CD14-positive monocyte (primary cell): ENCODE measurements around the gene MUS81. TPM values are rescaled to one million over a fixed set of nuclear protein-coding genes. Genes with fewer than 3 reads are reported as not detected.

Experiments
- DNase-seq, 3 donors: peaks; one replicate each; pipeline ENCODE4 v3.0.0-alpha.2; 2011 to 2022
- H2AFZ ChIP-seq: 2 replicates; pipeline ENCODE4 v1.6.0; 2012; ENCODE audit warnings: mild to moderate bottlenecking, low read depth, low read length, inconsistent platforms; ENCODE audit not compliant: insufficient read depth, poor library complexity, severe bottlenecking
- H3K27ac ChIP-seq, 2 donors: 1 replicate in 1 of 2; 2 replicates in 1 of 2; pipeline ENCODE4 v1.5.1; 2012 to 2013; ENCODE audit warnings: low read length in 2 of 2, control low read depth in 1 of 2, inconsistent platforms in 1 of 2, low read depth in 1 of 2, mild to moderate bottlenecking in 1 of 2
- H3K27me3 ChIP-seq, 2 donors: one replicate each; pipeline versions ENCODE4 v1.6.0 to v1.6.1; 2011 to 2013; ENCODE audit warnings: low read length in 2 of 2; ENCODE audit not compliant: control insufficient read depth in 2 of 2, insufficient read depth in 2 of 2
- H3K36me3 ChIP-seq, 2 donors: replicated peaks in 1 of 2; 1 replicate in 1 of 2; 2 replicates in 1 of 2; pipeline versions ENCODE4 v1.5.1 to v1.6.1; 2012 to 2013; ENCODE audit warnings: low read length in 2 of 2, control low read depth in 1 of 2, inconsistent platforms in 1 of 2, mild to moderate bottlenecking in 1 of 2; ENCODE audit not compliant: insufficient read depth in 2 of 2, control insufficient read depth in 1 of 2
- H3K4me1 ChIP-seq, 2 donors: 1 replicate in 1 of 2; 2 replicates in 1 of 2; pipeline versions ENCODE4 v1.5.1 to v1.6.1; 2012 to 2013; ENCODE audit warnings: low read length in 2 of 2, control low read depth in 1 of 2, inconsistent platforms in 1 of 2, mild to moderate bottlenecking in 1 of 2, moderate library complexity in 1 of 2; ENCODE audit not compliant: insufficient read depth in 2 of 2, control insufficient read depth in 1 of 2
- H3K4me2 ChIP-seq: replicated peaks from 2 replicates; pipeline ENCODE3; 2012; ENCODE audit warnings: low read length, moderate library complexity, mild to moderate bottlenecking; ENCODE audit not compliant: poor library complexity, severe bottlenecking; ENCODE audit errors: extremely low read depth
- H3K4me3 ChIP-seq, 3 experiments: fragments of 200-600 bp in 1 of 3; sonication (generic) in 1 of 3; replicated peaks in 1 of 3; 1 replicate in 2 of 3; 2 replicates in 1 of 3; pipeline ENCODE4 v1.5.1; 2011 to 2013; ENCODE audit warnings: low read length in 3 of 3, mild to moderate bottlenecking in 3 of 3, control low read depth in 2 of 3, low read depth in 2 of 3, inconsistent platforms in 1 of 3, moderate library complexity in 1 of 3
- H3K79me2 ChIP-seq: 2 replicates; pipeline ENCODE4 v1.6.0; 2012; ENCODE audit warnings: mild to moderate bottlenecking, control low read depth, inconsistent platforms, low read length, moderate library complexity; ENCODE audit not compliant: insufficient read depth
- H3K9ac ChIP-seq: 2 replicates; pipeline ENCODE4 v1.6.0; 2017; ENCODE audit warnings: low read length, mild to moderate bottlenecking; ENCODE audit not compliant: insufficient read depth, poor library complexity, severe bottlenecking
- H3K9me3 ChIP-seq, 2 donors: replicated peaks in 1 of 2; 1 replicate in 1 of 2; 2 replicates in 1 of 2; pipeline versions ENCODE4 v1.5.1 to v1.6.1; 2012 to 2013; ENCODE audit warnings: low read length in 2 of 2, control low read depth in 1 of 2; ENCODE audit not compliant: control insufficient read depth in 1 of 2, insufficient read depth in 1 of 2
- H4K20me1 ChIP-seq: 2 replicates; pipeline ENCODE4 v1.6.0; 2012; ENCODE audit warnings: mild to moderate bottlenecking, low read length, control low read depth, moderate library complexity; ENCODE audit not compliant: insufficient read depth
- H3K27ac Mint-ChIP-seq, 7 donors: one replicate each; pipeline ENCODE4 v1.8.0; 2020; ENCODE audit warnings: mild to moderate bottlenecking in 7 of 7, mixed read lengths in 7 of 7, moderate library complexity in 6 of 7, inconsistent platforms in 2 of 7
- H3K27me3 Mint-ChIP-seq, 3 donors: one replicate each; pipeline ENCODE4 v1.8.0; 2021 to 2022; ENCODE audit warnings: low read depth in 3 of 3, mild to moderate bottlenecking in 3 of 3, mixed read lengths in 3 of 3, moderate library complexity in 3 of 3, inconsistent platforms in 1 of 3
- H3K36me3 Mint-ChIP-seq, 2 donors: one replicate each; pipeline ENCODE4 v1.8.0; 2020; ENCODE audit warnings: mixed read lengths in 2 of 2, inconsistent platforms in 1 of 2, mild to moderate bottlenecking in 1 of 2
- H3K4me1 Mint-ChIP-seq: one replicate; pipeline ENCODE4 v1.8.0; 2020; ENCODE audit warnings: mild to moderate bottlenecking, mixed read lengths
- H3K4me3 Mint-ChIP-seq, 2 donors: one replicate each; pipeline ENCODE4 v1.8.0; 2020; ENCODE audit warnings: mild to moderate bottlenecking in 2 of 2, mixed read lengths in 2 of 2, moderate library complexity in 1 of 2
- H3K9me3 Mint-ChIP-seq, 7 donors: one replicate each; pipeline ENCODE4 v1.8.0; 2020 to 2022; ENCODE audit warnings: mixed read lengths in 7 of 7, mild to moderate bottlenecking in 6 of 7, moderate library complexity in 6 of 7, inconsistent platforms in 2 of 7
- CTCF ChIP-seq: fragments of 200-600 bp; IDR thresholded peaks from one replicate; pipeline ENCODE4 v1.8.0; 2022; ENCODE audit warnings: antibody characterized with exemption, mild to moderate bottlenecking
- WGBS: methylation state at CpG from one replicate; pipeline ENCODE4 v1.1.5; 2013; ENCODE audit warnings: missing lambda C conversion rate; ENCODE audit not compliant: insufficient coverage; 5-methylcytosine and 5-hydroxymethylcytosine counted together
- intact Hi-C, 2 donors: fragments of 100-400 bp; cut with micrococcal nuclease; formaldehyde crosslinking; loops; one replicate each; pipeline versions ENCODE4 v1.15.0 to v1.15.1; 2023
- polyA plus RNA-seq, 3 donors: library from polyadenylated mRNA; depleted of rRNA in 1 of 3; unstranded in 2 of 3; stranded (reverse) in 1 of 3; fragments of 300-500 nt in 2 of 3; fragments of >200 nt in 1 of 3; fragmentation: Illumina TruSeq in 2 of 3; gene quantifications; 1 replicate in 2 of 3; 2 replicates in 1 of 3; pipeline ENCODE4 v1.2.3, GENCODE V29; 2012 to 2021

Gene MUS81
- polyA plus RNA-seq, 3 donors, result 15.0 to 87.5 (median 16.4) TPM

GRCh38 chr11:65854852-65855837 lies 5.1 kb upstream of the MUS81 start:
- peaks cover 31 to 40% of the 10 kb centered on the region in 2 donors for H3K4me1 ChIP-seq
- peaks cover 47% of the 10 kb centered on the region for H3K4me1 Mint-ChIP-seq

More at GRCh38 chr11:65854852-65855837, 5.1 kb upstream of the MUS81 start:
- Mint-ChIP-seq H3K9me3 (peaks cover 0 to 15% (median 8%) of the 10 kb centered on the region in 7 donors), H3K36me3 (peaks cover 45 to 59% of the 10 kb centered on the region in 2 donors), H3K27me3 (peaks cover 0 to 2% (median 1%) of the 10 kb centered on the region in 3 donors), H3K27ac (peak overlapping the region in 5 of 7 donors; percentile 58 to 97 (median 95)), H3K4me3 (no peak overlapping the region)
- DNase-seq, result peak in 1 of 3 donors; percentile 6
- H4K20me1 ChIP-seq, result peaks cover 78% of the 10 kb centered on the region
- peaks cover 4 to 8% of the 10 kb centered on the region in 2 donors for H3K9me3 ChIP-seq
- 98% methylated on average over 9 of the region's 15 CpGs for WGBS
- H2AFZ ChIP-seq, result no peak overlapping the region
- H3K79me2 ChIP-seq, result peaks cover 48% of the 10 kb centered on the region
- no peak overlapping the region for H3K4me2 ChIP-seq
- H3K27ac ChIP-seq, result peak overlapping the region in 1 of 2 donors; percentile 93
- H3K27me3 ChIP-seq, result no peaks in the 10 kb centered on the region
- intact Hi-C loops, result no loop called here
- no peak for TF ChIP-seq CTCF
- H3K4me3 ChIP-seq, result no peak overlapping the region
- H3K36me3 ChIP-seq, result peaks cover 42 to 58% of the 10 kb centered on the region in 2 donors
- H3K9ac ChIP-seq, result no peak overlapping the region
